SK-N-SH treated with all-trans-retinoic acid at 6 μM for 48 hours (cell line): ENCODE results near the gene AMIGO1.

Experiments used
- CREB5 ChIP-seq: fragments of 250-450 bp; sonication (Bioruptor Pico); IDR thresholded peaks from 2 replicates; pipeline ENCODE4 v1.5.1; 2020; ENCODE audit warnings: low read depth, mild to moderate bottlenecking, moderate library complexity
- ESRRG ChIP-seq: fragments of 250-450 bp; sonication (Bioruptor Pico); IDR thresholded peaks from 2 replicates; pipeline ENCODE4 v1.6.1; 2021; ENCODE audit warnings: mild to moderate bottlenecking
- GLIS3 ChIP-seq: fragments of 250-450 bp; sonication (Bioruptor Pico); IDR thresholded peaks from 2 replicates; pipeline ENCODE4 v1.5.0; 2020; ENCODE audit warnings: mild to moderate bottlenecking, moderate library complexity
- PATZ1 ChIP-seq: fragments of 250-450 bp; sonication (Bioruptor Pico); IDR thresholded peaks from 2 replicates; pipeline ENCODE4 v1.8.0; 2020; ENCODE audit warnings: mild to moderate bottlenecking, moderate library complexity, borderline replicate concordance
- PPARA ChIP-seq: fragments of 250-450 bp; sonication (Bioruptor Pico); IDR thresholded peaks from 2 replicates; pipeline ENCODE4 v1.5.0; 2020; ENCODE audit warnings: mild to moderate bottlenecking, borderline replicate concordance
- RARB ChIP-seq: fragments of 250-450 bp; sonication (Bioruptor Pico); IDR thresholded peaks from 2 replicates; pipeline ENCODE4 v1.8.0; 2021; ENCODE audit warnings: mild to moderate bottlenecking, moderate library complexity
- TOX ChIP-seq: fragments of 250-450 bp; sonication (Bioruptor Pico); IDR thresholded peaks from 2 replicates; pipeline ENCODE4 v1.8.0; 2021; ENCODE audit warnings: mild to moderate bottlenecking, moderate library complexity, borderline replicate concordance
- ZC3H10 ChIP-seq: fragments of 250-450 bp; sonication (Bioruptor Pico); IDR thresholded peaks from 2 replicates; pipeline ENCODE4 v1.5.1; 2021; ENCODE audit warnings: mild to moderate bottlenecking, moderate library complexity
- ZNF70 ChIP-seq: fragments of 450-650 bp; formaldehyde crosslinking; IDR thresholded peaks from 2 replicates; pipeline ENCODE4 v1.5.0; 2020; ENCODE audit warnings: mild to moderate bottlenecking, moderate library complexity
- ZNF8 ChIP-seq: fragments of 450-650 bp; formaldehyde crosslinking; IDR thresholded peaks from 2 replicates; pipeline ENCODE4 v1.5.0; 2020; ENCODE audit warnings: mild to moderate bottlenecking, moderate library complexity

- no peak for TF ChIP-seq ESRRG
- TF ChIP-seq PPARA: no peak
- no peak for TF ChIP-seq ZNF8 (CRISPR knock-in tag)
- no peak for TF ChIP-seq ZNF70
- TF ChIP-seq RARB: no peak
- TF ChIP-seq GLIS3: no peak
- no peak for TF ChIP-seq ZC3H10 (CRISPR knock-in tag)
- TF ChIP-seq TOX (CRISPR knock-in tag): no peak
- TF ChIP-seq PATZ1 (CRISPR knock-in tag): no peak
- TF ChIP-seq CREB5 (CRISPR knock-in tag): no peak
Observed at GRCh38 chr1:109517337-109517736, 7.8 kb upstream of the AMIGO1 start.
